Left renal pelvis (tissue), 4 donors: Measurements from ENCODE around the gene GTF2A2. TPM values are rescaled to one million over a fixed set of nuclear protein-coding genes. Genes with fewer than 3 reads are reported as not detected.

Experiments used
- DNase-seq, 4 donors: peaks; one replicate each; pipeline ENCODE4 v3.0.0-alpha.2; 2013; ENCODE audit warnings: low read depth in 4 of 4, low spot score in 3 of 4
- polyA plus RNA-seq, 4 donors: library from polyadenylated mRNA; unstranded; fragments of 120-200 nt; gene quantifications; one replicate each; pipeline ENCODE4 v1.2.1, GENCODE V29; 2013; ENCODE audit not compliant: insufficient read length in 4 of 4

GTF2A2 gene
- polyA plus RNA-seq, 4 donors = 125 to 181 (median 134) TPM

GRCh38 chr15:59609730-59610712 lies 47.3 kb downstream of the GTF2A2 start:
- DNase-seq = no peak

GRCh38 chr15:59605994-59606393 lies 51.3 kb downstream of the GTF2A2 start:
- no peak for DNase-seq

DNA sequence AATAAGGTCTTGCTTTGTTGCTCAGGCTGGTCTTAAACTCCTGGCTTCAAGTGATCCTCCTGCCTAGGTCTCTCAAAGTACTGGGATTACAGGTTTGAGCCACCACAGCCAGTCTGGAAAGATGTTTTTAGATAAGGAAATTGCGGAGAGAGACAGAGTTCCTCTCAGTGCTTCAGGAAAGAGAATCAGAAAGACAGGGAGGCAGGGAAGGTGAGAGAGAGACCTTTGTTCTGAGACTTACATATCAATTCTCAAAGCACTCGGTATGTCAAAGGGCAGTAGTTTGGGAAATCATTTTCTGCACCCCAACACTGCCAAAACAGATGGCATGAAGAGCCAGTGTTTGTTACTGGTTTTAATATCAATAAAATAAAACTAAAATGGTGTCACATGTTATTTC lies 58.9 kb downstream of the GTF2A2 start:
- no peak for DNase-seq

DNA sequence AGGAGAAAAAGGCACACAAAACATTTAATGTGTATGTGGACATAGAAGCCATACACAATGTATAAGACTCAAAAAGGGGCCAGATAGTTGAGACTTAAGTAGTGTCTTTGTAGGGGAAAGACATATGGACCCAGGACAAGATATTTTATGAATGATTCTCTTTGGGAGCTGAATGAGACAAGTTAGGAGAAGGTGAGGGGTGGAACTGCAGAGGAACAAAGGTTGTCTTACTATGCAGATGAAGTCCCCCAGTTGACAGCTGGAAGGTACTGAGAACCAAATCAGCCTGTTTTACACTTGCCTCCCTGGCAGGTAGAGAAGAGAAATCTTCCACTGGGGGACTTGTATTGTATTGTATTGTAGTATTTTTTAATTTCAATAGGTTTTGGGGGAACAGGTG lies 60.7 kb downstream of the GTF2A2 start:
- no peak for DNase-seq

GRCh38 chr15:59595434-59595915 lies 61.8 kb downstream of the GTF2A2 start:
- DNase-seq = no peak

GRCh38 chr15:59594991-59595390 lies 62.3 kb downstream of the GTF2A2 start:
- DNase-seq = no peak

- no peak for DNase-seq
Observed at GRCh38 chr15:59594493-59594942, 62.8 kb downstream of the GTF2A2 start.

- DNase-seq = no peak
Observed at GRCh38 chr15:59591356-59591755, 66.0 kb downstream of the GTF2A2 start.

- no peak for DNase-seq
Observed at GRCh38 chr15:59590027-59590426, 67.3 kb downstream of the GTF2A2 start.

Other genes starting within 250 kb of the GTF2A2 start
- 10 to 100 TPM in 3 of 4 donors, 1 to 10 TPM in 1; 6.3 to 24.0 (median 20.1) TPM for gene FAM81A, start 219.3 kb downstream of the GTF2A2 start, polyA plus RNA-seq
- gene GCNT3, start 45.7 kb downstream of the GTF2A2 start, polyA plus RNA-seq = under 1 TPM; 0.15 to 0.87 (median 0.56) TPM
- 10 to 100 TPM; 53.2 to 84.9 (median 74.0) TPM for gene BNIP2, start 31.8 kb upstream of the GTF2A2 start, polyA plus RNA-seq